SIG-M5 (cell line): ENCODE measurements around the gene CAMKMT.

ENCODE experiments used
- DNase-seq: peaks from one replicate; lab custom pipeline; 2025; lab: John Stamatoyannopoulos, UW

Gene CAMKMT

GRCh38 chr2:44596537-44597320 lies 235.0 kb downstream of the CAMKMT start:
- DNase-seq, result no peak

GRCh38 chr2:44598330-44599119 lies 236.8 kb downstream of the CAMKMT start:
- DNase-seq, result no peak

- DNase-seq, result no peak
Observed at GRCh38 chr2:44599130-44599529, 237.4 kb downstream of the CAMKMT start.

GRCh38 chr2:44602446-44602845 lies 240.7 kb downstream of the CAMKMT start:
- no peak for DNase-seq

- no peak for DNase-seq
Observed at GRCh38 chr2:44605511-44605910, 243.8 kb downstream of the CAMKMT start.

- DNase-seq, result no peak
Observed at GRCh38 chr2:44612276-44612675, 250.5 kb downstream of the CAMKMT start.

GRCh38 chr2:44614940-44615339 lies 253.2 kb downstream of the CAMKMT start:
- no peak for DNase-seq

GRCh38 chr2:44615950-44616518 lies 254.3 kb downstream of the CAMKMT start:
- DNase-seq, result no peak

GRCh38 chr2:44616667-44617155 lies 255.0 kb downstream of the CAMKMT start:
- no peak for DNase-seq

GRCh38 chr2:44618251-44619023 lies 256.7 kb downstream of the CAMKMT start:
- DNase-seq, result no peak

- no peak for DNase-seq
Observed at GRCh38 chr2:44620189-44620990, 258.6 kb downstream of the CAMKMT start.

- DNase-seq, result no peak
Observed at GRCh38 chr2:44623622-44624351, 262.0 kb downstream of the CAMKMT start.

GRCh38 chr2:44628297-44628696 lies 266.6 kb downstream of the CAMKMT start:
- no peak for DNase-seq

- no peak for DNase-seq
Observed at GRCh38 chr2:44632931-44633689, 271.4 kb downstream of the CAMKMT start.

GRCh38 chr2:44635725-44636124 lies 274.0 kb downstream of the CAMKMT start:
- DNase-seq, result no peak

GRCh38 chr2:44638649-44639048 lies 276.9 kb downstream of the CAMKMT start:
- DNase-seq, result no peak

GRCh38 chr2:44639399-44639798 lies 277.7 kb downstream of the CAMKMT start:
- no peak for DNase-seq

- no peak for DNase-seq
Observed at GRCh38 chr2:44642123-44642857, 280.5 kb downstream of the CAMKMT start.

GRCh38 chr2:44645937-44646336 lies 284.2 kb downstream of the CAMKMT start:
- no peak for DNase-seq
